Measurements from ENCODE around the gene ZNF845.
"Not testable (repeated sequence)": the region's sequence is repeated elsewhere in the genome, so short reads cannot be mapped to it uniquely, and the experiment has no call there.

ZNF845 gene

GRCh38 chr19:53333463-53334449, at the start of gene ZNF845:
Gene ZNF845, plus strand, starts transcription at chr19:53333749. Its CDS starts 7,559 bp downstream, at chr19:53341308.
- Histone ChIP-seq H3K27ac (ENCODE audit: low read depth, low read length) (peak within 1 kb of the TSS; percentile 46), H3K4me1 (ENCODE audit: control insufficient read depth in 5 of 5, insufficient read depth in 5 of 5, low read length in 5 of 5) (peaks cover 2 to 19% (median 10%) of the 10 kb centered on the region in 5 donors), H3K9me3 (ENCODE audit: control insufficient read depth in 5 of 5, low read length in 5 of 5) (peaks cover 0 to 9% (median 8%) of the 10 kb centered on the region in 5 donors), H3K4me3 (ENCODE audit: low read depth in 1 of 5, low read length in 5 of 5) (peak within 1 kb of the TSS; percentile 80 to 99 (median 93)), H3K27me3 (ENCODE audit: control insufficient read depth in 5 of 5, insufficient read depth in 4 of 5, low read length in 5 of 5) (no peaks in the 10 kb centered on the region), H3K36me3 (ENCODE audit: control insufficient read depth in 5 of 5, insufficient read depth in 5 of 5, low read length in 5 of 5) (peaks cover 0 to 12% (median 8%) of the 10 kb centered on the region in 5 donors), H3K9ac (ENCODE audit: low read length in 5 of 5) (peak within 1 kb of the TSS; percentile 58 to 89 (median 77))

GRCh38 chr19:53285087-53285486, 48.5 kb upstream of the ZNF845 start:
- Histone ChIP-seq H3K9me3 (ENCODE audit: control insufficient read depth in 5 of 5, low read length in 5 of 5) (peaks cover 0 to 4% (median 0%) of the 10 kb centered on the region in 5 donors), H3K27me3 (ENCODE audit: control insufficient read depth in 5 of 5, insufficient read depth in 4 of 5, low read length in 5 of 5) (no peaks in the 10 kb centered on the region), H3K4me1 (ENCODE audit: control insufficient read depth in 5 of 5, insufficient read depth in 5 of 5, low read length in 5 of 5) (no peaks in the 10 kb centered on the region), H3K27ac (ENCODE audit: low read depth, low read length) (no peak overlapping the region), H3K4me3 (ENCODE audit: low read depth in 1 of 5, low read length in 5 of 5) (no peak overlapping the region), H3K36me3 (ENCODE audit: control insufficient read depth in 5 of 5, insufficient read depth in 5 of 5, low read length in 5 of 5) (no peaks in the 10 kb centered on the region), H3K9ac (ENCODE audit: low read length in 5 of 5) (no peak overlapping the region)

GRCh38 chr19:53290758-53291549, 42.6 kb upstream of the ZNF845 start:
- Histone ChIP-seq H3K9ac (ENCODE audit: low read length in 5 of 5) (no peak overlapping the region), H3K9me3 (ENCODE audit: control insufficient read depth in 5 of 5, low read length in 5 of 5) (peaks cover 10 to 41% (median 25%) of the 10 kb centered on the region in 5 donors), H3K4me1 (ENCODE audit: control insufficient read depth in 5 of 5, insufficient read depth in 5 of 5, low read length in 5 of 5) (no peaks in the 10 kb centered on the region), H3K4me3 (ENCODE audit: low read depth in 1 of 5, low read length in 5 of 5) (no peak overlapping the region), H3K27me3 (ENCODE audit: control insufficient read depth in 5 of 5, insufficient read depth in 4 of 5, low read length in 5 of 5) (no peaks in the 10 kb centered on the region), H3K36me3 (ENCODE audit: control insufficient read depth in 5 of 5, insufficient read depth in 5 of 5, low read length in 5 of 5) (no peaks in the 10 kb centered on the region), H3K27ac (ENCODE audit: low read depth, low read length) (no peak overlapping the region)

- H3K27me3 ChIP-seq (ENCODE audit: control insufficient read depth in 5 of 5, insufficient read depth in 4 of 5, low read length in 5 of 5) = no peaks in the 10 kb centered on the region
- H3K9me3 ChIP-seq (ENCODE audit: control insufficient read depth in 5 of 5, low read length in 5 of 5) = peaks cover 10 to 52% (median 30%) of the 10 kb centered on the region in 5 donors
- H3K4me1 ChIP-seq (ENCODE audit: control insufficient read depth in 5 of 5, insufficient read depth in 5 of 5, low read length in 5 of 5) = no peaks in the 10 kb centered on the region
- H3K27ac ChIP-seq (ENCODE audit: low read depth, low read length) = no peak overlapping the region
- no peaks in the 10 kb centered on the region for H3K36me3 ChIP-seq (ENCODE audit: control insufficient read depth in 5 of 5, insufficient read depth in 5 of 5, low read length in 5 of 5)
- peak overlapping the region in 3 of 5 donors; percentile 1 to 29 (median 22) for H3K4me3 ChIP-seq (ENCODE audit: low read depth in 1 of 5, low read length in 5 of 5)
- no peak overlapping the region for H3K9ac ChIP-seq (ENCODE audit: low read length in 5 of 5)
Measured at GRCh38 chr19:53294786-53295441, 38.6 kb upstream of the ZNF845 start.

GRCh38 chr19:53301341-53301740, 32.2 kb upstream of the ZNF845 start:
- H3K27me3 ChIP-seq (ENCODE audit: control insufficient read depth in 5 of 5, insufficient read depth in 4 of 5, low read length in 5 of 5); H3K4me3 ChIP-seq (ENCODE audit: low read depth in 1 of 5, low read length in 5 of 5): not testable (repeated sequence)
- H3K9me3 ChIP-seq (ENCODE audit: control insufficient read depth in 5 of 5, low read length in 5 of 5) = peaks cover 0 to 10% (median 4%) of the 10 kb centered on the region in 5 donors

GRCh38 chr19:53308339-53308811, 25.2 kb upstream of the ZNF845 start:
- no peaks in the 10 kb centered on the region for H3K36me3 ChIP-seq (ENCODE audit: control insufficient read depth in 5 of 5, insufficient read depth in 5 of 5, low read length in 5 of 5)
- no peak overlapping the region for H3K9ac ChIP-seq (ENCODE audit: low read length in 5 of 5)
- H3K27me3 ChIP-seq (ENCODE audit: control insufficient read depth in 5 of 5, insufficient read depth in 4 of 5, low read length in 5 of 5) = peaks cover 7 to 35% (median 20%) of the 10 kb centered on the region in 5 donors
- H3K27ac ChIP-seq (ENCODE audit: low read depth, low read length) = no peak overlapping the region
- H3K9me3 ChIP-seq (ENCODE audit: control insufficient read depth in 5 of 5, low read length in 5 of 5) = peaks cover 0 to 10% (median 3%) of the 10 kb centered on the region in 5 donors
- H3K4me1 ChIP-seq (ENCODE audit: control insufficient read depth in 5 of 5, insufficient read depth in 5 of 5, low read length in 5 of 5) = peaks cover 0 to 8% (median 7%) of the 10 kb centered on the region in 5 donors
- peak overlapping the region in 4 of 5 donors; percentile 10 to 44 (median 16) for H3K4me3 ChIP-seq (ENCODE audit: low read depth in 1 of 5, low read length in 5 of 5)

More at GRCh38 chr19:53301341-53301740, 32.2 kb upstream of the ZNF845 start:
- not testable (repeated sequence) for H3K27ac ChIP-seq (ENCODE audit: low read depth, low read length); H3K4me1 ChIP-seq (ENCODE audit: control insufficient read depth in 5 of 5, insufficient read depth in 5 of 5, low read length in 5 of 5); H3K36me3 ChIP-seq (ENCODE audit: control insufficient read depth in 5 of 5, insufficient read depth in 5 of 5, low read length in 5 of 5); H3K9ac ChIP-seq (ENCODE audit: low read length in 5 of 5)

GRCh38 chr19:53311044-53311443, 22.5 kb upstream of the ZNF845 start:
- no peak overlapping the region for H3K4me3 ChIP-seq (ENCODE audit: low read depth in 1 of 5, low read length in 5 of 5)
- H3K9me3 ChIP-seq (ENCODE audit: control insufficient read depth in 5 of 5, low read length in 5 of 5) = peaks cover 0 to 10% (median 3%) of the 10 kb centered on the region in 5 donors
- no peak overlapping the region for H3K27ac ChIP-seq (ENCODE audit: low read depth, low read length)
- H3K9ac ChIP-seq (ENCODE audit: low read length in 5 of 5) = no peak overlapping the region
- peaks cover 8 to 28% (median 17%) of the 10 kb centered on the region in 5 donors for H3K27me3 ChIP-seq (ENCODE audit: control insufficient read depth in 5 of 5, insufficient read depth in 4 of 5, low read length in 5 of 5)
- H3K4me1 ChIP-seq (ENCODE audit: control insufficient read depth in 5 of 5, insufficient read depth in 5 of 5, low read length in 5 of 5) = peaks cover 0 to 8% (median 7%) of the 10 kb centered on the region in 5 donors
- no peaks in the 10 kb centered on the region for H3K36me3 ChIP-seq (ENCODE audit: control insufficient read depth in 5 of 5, insufficient read depth in 5 of 5, low read length in 5 of 5)

- Histone ChIP-seq H3K36me3 (ENCODE audit: control insufficient read depth in 5 of 5, insufficient read depth in 5 of 5, low read length in 5 of 5) (no peaks in the 10 kb centered on the region), H3K4me3 (ENCODE audit: low read depth in 1 of 5, low read length in 5 of 5) (no peak overlapping the region), H3K9me3 (ENCODE audit: control insufficient read depth in 5 of 5, low read length in 5 of 5) (peaks cover 0 to 10% (median 3%) of the 10 kb centered on the region in 5 donors), H3K27me3 (ENCODE audit: control insufficient read depth in 5 of 5, insufficient read depth in 4 of 5, low read length in 5 of 5) (peaks cover 4 to 21% (median 12%) of the 10 kb centered on the region in 5 donors), H3K27ac (ENCODE audit: low read depth, low read length) (no peak overlapping the region), H3K4me1 (ENCODE audit: control insufficient read depth in 5 of 5, insufficient read depth in 5 of 5, low read length in 5 of 5) (peaks cover 0 to 8% (median 7%) of the 10 kb centered on the region in 5 donors), H3K9ac (ENCODE audit: low read length in 5 of 5) (no peak overlapping the region)
Measured at GRCh38 chr19:53311897-53312296, 21.7 kb upstream of the ZNF845 start.

- no peaks in the 10 kb centered on the region for H3K36me3 ChIP-seq (ENCODE audit: control insufficient read depth in 5 of 5, insufficient read depth in 5 of 5, low read length in 5 of 5)
- H3K9ac ChIP-seq (ENCODE audit: low read length in 5 of 5) = no peak overlapping the region
- peaks cover 0 to 9% (median 0%) of the 10 kb centered on the region in 5 donors for H3K27me3 ChIP-seq (ENCODE audit: control insufficient read depth in 5 of 5, insufficient read depth in 4 of 5, low read length in 5 of 5)
- no peak overlapping the region for H3K27ac ChIP-seq (ENCODE audit: low read depth, low read length)
- peak overlapping the region; percentile 49 to 60 (median 51) for H3K4me3 ChIP-seq (ENCODE audit: low read depth in 1 of 5, low read length in 5 of 5)
- peaks cover 0 to 13% (median 5%) of the 10 kb centered on the region in 5 donors for H3K4me1 ChIP-seq (ENCODE audit: control insufficient read depth in 5 of 5, insufficient read depth in 5 of 5, low read length in 5 of 5)
- peaks cover 4 to 31% (median 22%) of the 10 kb centered on the region in 5 donors for H3K9me3 ChIP-seq (ENCODE audit: control insufficient read depth in 5 of 5, low read length in 5 of 5)
Measured at GRCh38 chr19:53328967-53329366, 4.6 kb upstream of the ZNF845 start.
